ENCODE measurements around the gene TBCK.

GRCh38 chr4:106038012-106038411, 278.0 kb downstream of the TBCK start:
- TF ChIP-seq ATF2 (IDR thresholded peaks at IDR 0.05; ENCODE audit: low read length) (no peak), USF2 (IDR thresholded peaks at IDR 0.05; ENCODE audit: low read length) (no peak), CTCF (IDR thresholded peaks at IDR 0.05; ENCODE audit: control extremely low read depth in 1 of 3, insufficient read depth in 1 of 3, low read depth in 1 of 3, low read length in 3 of 3) (no peak), EZH2 (IDR thresholded peaks at IDR 0.05; ENCODE audit: low read depth, low read length, severe bottlenecking) (no peak), POLR2A (IDR thresholded peaks at IDR 0.05; ENCODE audit: control extremely low read depth in 1 of 2, low read depth in 2 of 2, low read length in 2 of 2) (no peak), SUZ12 (IDR thresholded peaks at IDR 0.05; ENCODE audit: low read length) (no peak), RAD21 (IDR thresholded peaks at IDR 0.05 in 1 of 2, conservative IDR thresholded peaks at IDR 0.05 in 1 of 2; ENCODE audit: low read depth in 2 of 2, low read length in 2 of 2) (no peak), SIN3A (conservative IDR thresholded peaks at IDR 0.05 in 1 of 2, IDR thresholded peaks at IDR 0.05 in 1 of 2; ENCODE audit: low read depth in 1 of 2, low read length in 2 of 2) (no peak), CHD2 (IDR thresholded peaks at IDR 0.05; ENCODE audit: low read length) (no peak), CREB1 (IDR thresholded peaks at IDR 0.05) (no peak), CBX5 (IDR thresholded peaks at IDR 0.05; ENCODE audit: low read depth, low read length) (no peak), SP2 (IDR thresholded peaks at IDR 0.05; ENCODE audit: low read length) (no peak), SIX5 (IDR thresholded peaks at IDR 0.05; ENCODE audit: low read depth, low read length) (no peak), YY1 (IDR thresholded peaks at IDR 0.05; ENCODE audit: low read depth, low read length) (no peak)
